H1 (cell line): ENCODE data around the gene CALCR. TPM values are rescaled to one million over a fixed set of nuclear protein-coding genes. Genes with fewer than 3 reads are reported as not detected.

Source experiments
- CTCF ChIA-PET: fragments of 300-600 bp; sonication (Branson Sonifier 250); formaldehyde crosslinking; loops from one replicate; lab custom pipeline; 2021; ENCODE audit not compliant: partially characterized antibody; lab: Charles Lee
- POLR2A ChIA-PET: fragments of 300-600 bp; sonication (Branson Sonifier 250); formaldehyde crosslinking; loops from one replicate; lab custom pipeline; 2021; ENCODE audit warnings: inconsistent platforms; ENCODE audit not compliant: partially characterized antibody; lab: Charles Lee
- DNase-seq, 2 experiments: peaks; one replicate each; pipeline versions ENCODE4 v3.0.0 to v3.0.0-alpha.2; 2010 to 2022; ENCODE audit warnings: low spot score in 2 of 2, low read depth in 1 of 2, mixed read lengths in 1 of 2
- FAIRE-seq: peaks from 2 replicates; lab custom pipeline; 2011; peaks lifted over from hg19 to GRCh38; lab: Jason Lieb, UNC
- H2AFZ ChIP-seq: 2 replicates; pipeline ENCODE4 v1.8.1; 2012; ENCODE audit warnings: low read length, inconsistent platforms
- H2AK5ac ChIP-seq: 2 replicates; pipeline ENCODE4 v1.6.1; 2013; ENCODE audit warnings: low read depth, low read length
- H2BK120ac ChIP-seq: replicated peaks from 2 replicates; pipeline ENCODE3; 2013; ENCODE audit warnings: low read depth, low read length, inconsistent platforms
- H2BK12ac ChIP-seq: 2 replicates; pipeline ENCODE4 v1.6.1; 2013; ENCODE audit warnings: low read depth, low read length
- H2BK15ac ChIP-seq: 2 replicates; pipeline ENCODE4 v1.6.1; 2013; ENCODE audit warnings: low read length
- H2BK20ac ChIP-seq: 2 replicates; pipeline ENCODE4 v1.6.1; 2013; ENCODE audit warnings: low read length
- H2BK5ac ChIP-seq: 2 replicates; pipeline ENCODE4 v1.6.1; 2013; ENCODE audit warnings: low read depth, low read length
- H3K14ac ChIP-seq: 2 replicates; pipeline ENCODE4 v1.6.1; 2013; ENCODE audit warnings: inconsistent platforms; ENCODE audit not compliant: insufficient read length
- H3K18ac ChIP-seq: 2 replicates; pipeline ENCODE4 v1.6.1; 2013; ENCODE audit warnings: low read length; ENCODE audit errors: extremely low read depth
- H3K23ac ChIP-seq: 2 replicates; pipeline ENCODE4 v1.6.1; 2013; ENCODE audit warnings: inconsistent platforms; ENCODE audit not compliant: insufficient read length
- H3K23me2 ChIP-seq: 2 replicates; pipeline ENCODE4 v1.6.1; 2013; ENCODE audit warnings: low read depth, low read length
- H3K27ac ChIP-seq: 2 replicates; pipeline ENCODE4 v1.6.1; 2011; ENCODE audit warnings: low read depth, low read length, inconsistent platforms
- H3K27me3 ChIP-seq, 4 experiments: replicated peaks in 1 of 4; 1 replicate in 1 of 4; 2 replicates in 3 of 4; pipeline versions ENCODE4 v1.6.1 to v1.8.1; 2011 to 2013; ENCODE audit warnings: low read length in 3 of 4, mild to moderate bottlenecking in 3 of 4, inconsistent platforms in 2 of 4, mixed read lengths in 2 of 4, moderate library complexity in 1 of 4; ENCODE audit not compliant: control insufficient read depth in 3 of 4, insufficient read depth in 3 of 4; ENCODE audit errors: extremely low read depth in 1 of 4
- H3K36me3 ChIP-seq, 4 experiments: 2 replicates each; pipeline versions ENCODE4 v1.6.1 to v1.8.1; 2011 to 2013; ENCODE audit warnings: mild to moderate bottlenecking in 4 of 4, low read length in 3 of 4, moderate library complexity in 2 of 4, control low read depth in 1 of 4, inconsistent platforms in 1 of 4; ENCODE audit not compliant: insufficient read depth in 4 of 4, control insufficient read depth in 2 of 4
- H3K4ac ChIP-seq: replicated peaks from 2 replicates; pipeline ENCODE3; 2013; ENCODE audit warnings: low read length, low read depth, mixed read lengths, inconsistent platforms; ENCODE audit not compliant: insufficient read length
- H3K4me1 ChIP-seq, 4 experiments: replicated peaks in 1 of 4; 1 replicate in 1 of 4; 2 replicates in 3 of 4; pipeline versions ENCODE4 v1.6.1 to v1.8.1; 2011 to 2013; ENCODE audit warnings: low read length in 3 of 4, inconsistent platforms in 2 of 4, mixed read lengths in 1 of 4; ENCODE audit not compliant: insufficient read depth in 4 of 4, control insufficient read depth in 3 of 4
- H3K4me2 ChIP-seq, 2 experiments: 2 replicates each; pipeline versions ENCODE4 v1.6.1 to v1.8.1; 2011 to 2013; ENCODE audit warnings: low read depth in 2 of 2, low read length in 2 of 2, control low read depth in 1 of 2, inconsistent platforms in 1 of 2, mild to moderate bottlenecking in 1 of 2; ENCODE audit not compliant: insufficient read depth in 1 of 2
- H3K4me3 ChIP-seq, 4 experiments: fragments of 200-600, 300-600 bp in 1 of 4; sonication (generic), shearing (Covaris generic), sonication (Bioruptor Twin) in 1 of 4; 2 replicates each; pipeline versions ENCODE4 v1.5.1 to v1.8.1; 2011 to 2016; ENCODE audit warnings: low read length in 4 of 4, low read depth in 3 of 4, control low read depth in 2 of 4, inconsistent platforms in 2 of 4, mild to moderate bottlenecking in 2 of 4, mixed read lengths in 1 of 4, moderate library complexity in 1 of 4; ENCODE audit not compliant: insufficient read depth in 2 of 4; ENCODE audit errors: extremely low read depth in 1 of 4
- H3K56ac ChIP-seq: replicated peaks from 2 replicates; pipeline ENCODE3; 2013; ENCODE audit warnings: low read depth, mild to moderate bottlenecking, mixed read lengths, low read length, inconsistent platforms; ENCODE audit not compliant: insufficient read length
- H3K79me1 ChIP-seq: 2 replicates; pipeline ENCODE4 v1.6.1; 2013; ENCODE audit warnings: low read depth, low read length, control low read depth
- H3K79me2 ChIP-seq, 2 experiments: 2 replicates each; pipeline versions ENCODE4 v1.6.1 to v1.8.1; 2012 to 2013; ENCODE audit warnings: low read length in 2 of 2, mild to moderate bottlenecking in 2 of 2, inconsistent platforms in 1 of 2; ENCODE audit not compliant: insufficient read depth in 2 of 2, control insufficient read depth in 1 of 2
- H3K9ac ChIP-seq, 4 experiments: replicated peaks in 1 of 4; 1 replicate in 1 of 4; 2 replicates in 3 of 4; pipeline versions ENCODE4 v1.6.1 to v1.8.1; 2011 to 2013; ENCODE audit warnings: low read depth in 3 of 4, low read length in 3 of 4, control low read depth in 2 of 4, mild to moderate bottlenecking in 2 of 4, moderate library complexity in 2 of 4, inconsistent platforms in 1 of 4; ENCODE audit errors: extremely low read depth in 1 of 4
- H3K9me3 ChIP-seq, 2 experiments: 2 replicates each; pipeline versions ENCODE4 v1.6.1 to v1.8.1; 2012 to 2013; ENCODE audit warnings: mild to moderate bottlenecking in 2 of 2, moderate library complexity in 2 of 2, control low read depth in 1 of 2, inconsistent platforms in 1 of 2, low read depth in 1 of 2, low read length in 1 of 2, mixed read lengths in 1 of 2; ENCODE audit not compliant: insufficient read depth in 2 of 2
- H4K20me1 ChIP-seq, 2 experiments: replicated peaks in 1 of 2; 2 replicates each; pipeline versions ENCODE3 to v1.8.1; 2011 to 2013; ENCODE audit warnings: inconsistent platforms in 2 of 2, low read length in 2 of 2, mild to moderate bottlenecking in 1 of 2; ENCODE audit not compliant: insufficient read depth in 2 of 2, control insufficient read depth in 1 of 2
- H4K5ac ChIP-seq: 2 replicates; pipeline ENCODE4 v1.6.1; 2013; ENCODE audit warnings: low read length, low read depth, mixed read lengths, inconsistent platforms; ENCODE audit not compliant: insufficient read length
- H4K8ac ChIP-seq: 2 replicates; pipeline ENCODE4 v1.8.0; 2013; ENCODE audit warnings: mild to moderate bottlenecking, moderate library complexity, low read length, inconsistent platforms; ENCODE audit not compliant: insufficient read depth; ENCODE audit errors: extremely low read depth
- H4K91ac ChIP-seq: replicated peaks from 2 replicates; pipeline ENCODE3; 2013; ENCODE audit warnings: low read length, mixed read lengths, inconsistent platforms; ENCODE audit not compliant: insufficient read length
- SP2 ChIP-seq: IDR thresholded peaks from 2 replicates; pipeline ENCODE4 v1.6.1; 2012; ENCODE audit warnings: mild to moderate bottlenecking, low read length, inconsistent platforms
- WGBS, 2 experiments: shearing (Covaris generic) in 1 of 2; methylation state at CpG; one replicate each; pipeline versions ENCODE4 v1.1.6 to v1.1.7; 2013 to 2015; ENCODE audit warnings: low lambda C conversion rate in 2 of 2, mixed read lengths in 2 of 2, inconsistent platforms in 1 of 2, low coverage in 1 of 2, missing lambda C conversion rate in 1 of 2; ENCODE audit not compliant: insufficient replicate concordance in 2 of 2, insufficient coverage in 1 of 2, insufficient read length in 1 of 2; ENCODE audit errors: extremely low coverage in 1 of 2, missing lambda C conversion rate in 1 of 2; 5-methylcytosine and 5-hydroxymethylcytosine counted together
- polyA plus RNA-seq, 7 experiments: library from polyadenylated mRNA; depleted of rRNA in 3 of 7; stranded (reverse) in 5 of 7; unstranded in 2 of 7; fragments of >200 nt in 5 of 7; fragments of 200-250 nt in 2 of 7; gene quantifications; 1 replicate in 5 of 7; 2 replicates in 1 of 7; 4 replicates in 1 of 7; pipeline versions ENCODE4 v1.2.1 to v1.2.3, GENCODE V29; 2011 to 2013; ENCODE audit warnings: missing spikeins in 2 of 7, mixed read lengths in 2 of 7
- total RNA-seq: library from RNA; stranded (reverse); fragmentation: NEBNext Ultra II Directional; extraction: Animal tissue kit (Norgen Biotek cat#: 25700); gene quantifications from 2 replicates; pipeline ENCODE4 v1.2.1, GENCODE V29; 2021

Gene CALCR
- total and polyA plus RNA-seq, 2 of the 8 experiments (the other 6 are each of a cell fraction or from before 2014, with no cell fraction given), result 1.0 to 3.6 TPM

- CTCF ChIA-PET, result interaction anchor here (1.0 to 1.9 kb wide), 4 partner anchors 10 to 147 kb away, joined by 3 to 6 read pairs (median 3); no protein-coding TSS in a partner anchor
Measured at GRCh38 chr7:93569189-93569588, 5.3 kb downstream of the CALCR start.

More at GRCh38 chr7:93569189-93569588, 5.3 kb downstream of the CALCR start:
- Histone ChIP-seq H4K8ac (no peak overlapping the region), H3K14ac (no peak overlapping the region), H3K56ac (no peak overlapping the region), H3K27ac (no peak overlapping the region), H3K9ac (no peak overlapping the region), H3K23me2 (peaks cover 1% of the 10 kb centered on the region; the same call in 1 of the 2 replicates), H4K5ac (no peak overlapping the region), H2BK12ac (no peak overlapping the region), H2BK120ac (no peak overlapping the region), H3K79me1 (no peaks in the 10 kb centered on the region), H3K36me3 (no peaks in the 10 kb centered on the region), H3K4ac (no peak overlapping the region), H4K91ac (no peak overlapping the region), H3K9me3 (no peaks in the 10 kb centered on the region), H3K4me1 (peaks cover 0 to 4% (median 0%) of the 10 kb centered on the region in 4 experiments; a peak in 3 of 7 replicates), H3K79me2 (no peaks in the 10 kb centered on the region), H2BK5ac (no peak overlapping the region), H2BK20ac (no peak overlapping the region), H2AK5ac (no peak overlapping the region), H3K27me3 (peaks cover 4 to 15% (median 10%) of the 10 kb centered on the region in 4 experiments), H2BK15ac (no peak overlapping the region), H3K4me2 (peak overlapping the region in 1 of 2 experiments; percentile 7; a peak in 1 of 4 replicates), H3K18ac (no peak overlapping the region), H3K4me3 (no peak overlapping the region), H4K20me1 (no peaks in the 10 kb centered on the region), H2AFZ (no peak overlapping the region), H3K23ac (no peak overlapping the region)
- DNase-seq (no peak), FAIRE-seq (no peak)
- no peak for TF ChIP-seq SP2
- POLR2A ChIA-PET, result interaction anchor here (0.6 kb wide), 1 partner anchor 10 kb away, joined by 3 read pairs; no protein-coding TSS in a partner anchor
- 85% methylated on average over 2 of the region's 2 CpGs; no CpG with 5 or more reads in 1 of the 2 experiments for WGBS, 2 experiments
